ENCODE results near the gene TUBB4A. TPM values are rescaled to one million over a fixed set of nuclear protein-coding genes. Genes with fewer than 3 reads are reported as not detected.

Gene TUBB4A
- total and polyA plus RNA-seq, 9 of the 15 experiments (the other 6 are each of a cell fraction or from before 2014, with no cell fraction given): 0.14 to 7.0 (median 0.75) TPM

GRCh38 chr19:6491802-6492592, 10.1 kb downstream of the TUBB4A start:
- Histone ChIP-seq H3K79me2 (ENCODE audit: control insufficient read depth, insufficient read depth, low read length) (no peaks in the 10 kb centered on the region), H3K9me3 (replicated peaks; ENCODE audit: control insufficient read depth, insufficient read depth, low read depth, low read length) (no peaks in the 10 kb centered on the region; the same call in 1 of the 2 replicates), H3K36me3 (ENCODE audit: control insufficient read depth, insufficient read depth, low read length) (no peaks in the 10 kb centered on the region), H3K27me3 (ENCODE audit: control insufficient read depth in 2 of 2, insufficient read depth in 2 of 2, low read length in 2 of 2) (no peaks in the 10 kb centered on the region), H3K9ac (ENCODE audit: insufficient read depth in 1 of 2, low read depth in 2 of 2, low read length in 2 of 2) (no peak overlapping the region), H3K4me1 (replicated peaks in 1 of 2; ENCODE audit: control insufficient read depth in 2 of 2, insufficient read depth in 2 of 2, low read length in 2 of 2) (peaks cover 5% of the 10 kb centered on the region in 2 experiments; a peak in 4 of 5 replicates), H3K4me3 (no peak overlapping the region), H3K4me2 (ENCODE audit: insufficient read depth, low read length) (no peak overlapping the region), H3K9me1 (ENCODE audit: control insufficient read depth, insufficient read depth, low read length) (no peaks in the 10 kb centered on the region), H3K27ac (ENCODE audit: extremely low read depth, low read depth, low read length) (no peak overlapping the region), H4K20me1 (replicated peaks; ENCODE audit: control insufficient read depth, insufficient read depth, low read length) (no peaks in the 10 kb centered on the region), H2AFZ (ENCODE audit: low read depth, low read length) (no peak overlapping the region)
- intact Hi-C loops (cut with micrococcal nuclease): no loop called here
- no peak for ATAC-seq
- no peak for TF ChIP-seq NFE2 (IDR thresholded peaks at IDR 0.05; ENCODE audit: low read depth)
- no peak for TF ChIP-seq DIDO1 (tag; IDR thresholded peaks at IDR 0.05; ENCODE audit: low read depth)
- TF ChIP-seq YY1 (IDR thresholded peaks at IDR 0.05; ENCODE audit: borderline replicate concordance in 1 of 3, control insufficient read depth in 1 of 3, extremely low read depth in 1 of 3, insufficient read depth in 3 of 3, insufficient read length in 1 of 3, insufficient replicate concordance in 2 of 3, low read depth in 1 of 3, low read length in 2 of 3): peak in 1 of 3 experiments; percentile 56
- TF ChIP-seq ERF (CRISPR knock-in tag; IDR thresholded peaks at IDR 0.05): no peak
- TF ChIP-seq RFX1 (IDR thresholded peaks at IDR 0.05): no peak
- WGBS (ENCODE audit: insufficient coverage, low coverage, missing lambda C conversion rate): 9% methylated on average over 3 of the region's 4 CpGs
- in situ Hi-C loops (cut with MboI): no loop called here
- POLR2A ChIA-PET: interaction anchor here (0.6 kb wide), 1 partner anchor 383 kb away, joined by 3 read pairs; no protein-coding TSS in a partner anchor
- FAIRE-seq: peak; percentile 54
- DNase-seq (ENCODE audit: extremely low read depth in 1 of 4, low spot score in 3 of 4): peak in 1 of 4 experiments; percentile 2
- no TSS peak for BruUV-seq (replicated peaks)
- CTCF ChIA-PET (ENCODE audit: low intra/inter-chr PET ratio): interaction anchor here (0.8 kb wide), 1 partner anchor 9 kb away, joined by 4 read pairs; no protein-coding TSS in a partner anchor
